ENCODE data around the gene MED22.
"Not testable (repeated sequence)": the region's sequence is repeated elsewhere in the genome, so short reads cannot be mapped to it uniquely, and the experiment has no call there.

Gene MED22

DNA sequence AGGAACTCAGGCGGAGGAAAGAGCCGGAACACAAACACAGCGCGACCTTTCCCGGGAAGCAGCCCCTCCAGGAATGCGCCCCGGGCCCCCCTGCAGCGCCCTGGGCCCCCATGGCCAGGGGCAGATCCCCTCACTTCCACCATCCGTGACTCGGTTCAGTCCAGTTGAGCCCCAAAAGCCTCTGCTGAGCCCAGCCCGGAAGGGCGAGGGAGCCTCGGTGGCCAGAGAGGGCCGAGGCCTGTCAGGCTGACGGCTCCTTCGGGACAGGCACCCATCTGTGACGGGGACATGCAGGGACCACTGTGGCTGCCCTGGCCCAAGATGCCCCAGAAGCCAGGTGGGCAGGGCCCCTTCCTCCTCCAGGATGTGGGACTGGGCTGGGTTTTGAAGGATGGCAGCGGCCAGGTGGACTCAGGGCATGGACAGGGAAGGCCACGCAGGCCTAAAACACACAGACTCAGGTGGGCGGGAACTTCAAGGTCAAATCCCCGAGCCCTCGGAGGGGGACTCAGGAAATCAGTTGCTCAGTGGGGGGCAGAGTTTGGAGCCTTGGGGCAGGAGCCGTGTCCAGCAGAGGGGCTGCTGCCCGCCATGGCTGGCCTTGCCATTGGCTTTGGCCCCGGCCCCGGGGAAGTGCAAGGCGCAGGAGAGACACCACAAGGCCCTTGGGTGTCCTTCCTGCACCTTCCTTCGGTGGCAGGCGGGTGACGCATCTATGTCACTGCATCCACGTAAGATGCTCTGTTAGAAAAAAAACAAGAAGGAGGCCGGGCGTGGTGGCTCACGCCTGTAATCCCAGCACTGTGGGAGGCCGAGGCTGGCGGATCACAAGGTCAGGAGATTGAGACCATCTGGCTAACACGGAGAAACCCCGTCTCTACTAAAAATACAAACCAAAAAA, 43.2 kb downstream of the MED22 start:
- no peak for DNase-seq (ENCODE audit: low read depth)

DNA sequence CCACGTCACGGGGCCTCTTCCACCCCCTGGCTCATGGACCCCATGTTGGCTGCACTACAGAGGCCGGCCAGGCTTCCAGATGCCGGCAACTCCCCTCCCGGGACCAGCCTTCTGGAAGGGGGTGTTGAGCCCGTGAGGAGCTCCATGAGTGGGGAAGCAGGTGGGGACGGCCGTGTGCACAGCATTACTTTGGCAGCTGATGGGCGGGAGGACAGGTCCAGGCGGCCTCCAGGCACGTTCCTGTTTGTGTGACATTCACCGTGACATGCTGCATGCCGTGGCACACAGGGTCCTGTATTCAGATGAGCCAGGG, 43.8 kb downstream of the MED22 start:
- no peak for DNase-seq (ENCODE audit: low read depth)

DNA sequence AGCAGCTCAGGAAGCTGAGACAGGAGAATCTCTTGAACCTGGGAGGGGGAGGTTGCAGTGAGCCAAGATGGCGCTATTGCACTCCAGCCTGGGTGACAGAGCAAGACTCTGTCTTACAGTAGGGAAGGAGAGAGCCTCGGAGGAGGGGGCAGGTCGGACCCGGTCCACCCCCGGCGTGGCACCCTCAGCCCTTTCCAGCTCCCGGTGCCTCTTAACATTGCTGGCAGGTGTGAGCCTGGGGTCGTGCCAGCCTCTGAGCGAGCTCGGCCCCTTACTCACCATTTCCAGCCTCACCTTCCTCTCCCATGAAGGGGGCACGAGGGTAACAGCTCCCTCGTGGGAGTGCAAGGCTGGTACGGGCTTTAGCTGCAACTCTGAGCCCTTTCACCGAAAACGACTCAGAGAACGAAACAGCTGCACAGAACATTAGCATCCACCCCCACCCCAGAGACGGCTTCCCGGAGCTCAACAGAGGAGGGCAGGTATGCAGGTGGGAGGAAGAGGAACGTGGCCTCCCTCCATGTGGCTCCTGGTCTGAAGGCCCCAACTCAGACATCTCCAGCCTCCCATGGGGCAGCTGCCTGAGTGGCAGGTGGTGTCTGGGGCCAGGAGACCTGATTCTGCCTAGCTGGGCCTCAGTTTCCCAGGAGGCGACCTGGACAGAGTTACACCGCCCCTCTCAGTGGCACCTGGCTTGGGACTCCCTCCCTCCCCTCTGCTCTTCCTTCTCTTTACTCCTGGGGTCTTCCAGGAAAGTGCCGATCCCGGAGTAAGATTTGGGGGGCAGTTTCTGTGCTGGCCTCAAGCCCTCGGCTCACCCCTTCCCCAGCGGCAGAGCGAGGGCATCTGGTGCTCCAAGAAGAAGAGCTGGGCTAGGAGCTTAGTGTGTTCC, 44.4 kb downstream of the MED22 start:
- no peak for DNase-seq (ENCODE audit: low read depth)

DNA sequence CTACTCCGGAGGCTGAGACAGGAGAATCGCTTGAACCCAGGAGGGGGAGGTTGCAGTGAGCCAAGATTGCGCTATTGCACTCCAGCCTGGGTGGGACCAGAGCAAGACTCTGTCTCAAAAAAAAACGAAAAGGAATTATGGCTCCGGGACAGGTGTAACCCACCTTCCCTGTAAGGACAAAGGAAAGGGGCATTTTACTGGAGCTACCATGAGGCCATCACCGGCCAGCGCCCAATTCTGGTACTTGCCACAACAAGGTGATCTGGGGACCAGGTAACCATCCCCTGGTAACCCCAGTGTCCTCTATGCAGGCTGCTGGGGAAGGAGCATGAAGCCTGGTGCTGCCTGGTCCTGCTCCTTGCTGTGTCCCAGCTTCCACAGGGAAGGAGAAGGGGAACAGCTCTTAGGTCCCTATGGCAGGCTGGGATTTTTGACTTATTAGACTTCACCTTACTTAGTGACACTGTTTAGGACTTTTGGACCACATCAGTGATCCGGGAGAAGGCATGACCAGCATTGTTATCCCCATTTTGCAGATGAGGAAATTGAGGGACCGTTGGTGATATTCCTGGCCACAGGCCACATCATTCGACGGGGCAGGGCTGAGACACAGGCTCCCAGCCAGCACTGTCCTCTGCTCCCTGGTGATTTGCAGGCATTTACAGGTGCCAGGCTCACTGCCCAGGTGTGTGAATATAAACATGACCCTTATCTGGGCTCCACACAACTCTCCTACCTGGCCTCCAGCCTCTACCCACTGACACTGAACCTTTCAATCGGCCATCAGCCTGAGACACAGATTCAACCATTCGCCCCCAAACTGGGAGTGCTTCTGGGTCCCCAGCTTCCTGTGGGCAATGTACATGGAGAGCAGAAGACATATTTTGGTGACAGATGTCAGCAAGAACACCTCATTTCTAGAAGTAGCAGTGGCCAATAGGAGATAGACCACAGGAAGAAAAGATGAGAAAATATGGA, 46.4 kb downstream of the MED22 start:
- DNase-seq (ENCODE audit: low read depth): no peak

DNA sequence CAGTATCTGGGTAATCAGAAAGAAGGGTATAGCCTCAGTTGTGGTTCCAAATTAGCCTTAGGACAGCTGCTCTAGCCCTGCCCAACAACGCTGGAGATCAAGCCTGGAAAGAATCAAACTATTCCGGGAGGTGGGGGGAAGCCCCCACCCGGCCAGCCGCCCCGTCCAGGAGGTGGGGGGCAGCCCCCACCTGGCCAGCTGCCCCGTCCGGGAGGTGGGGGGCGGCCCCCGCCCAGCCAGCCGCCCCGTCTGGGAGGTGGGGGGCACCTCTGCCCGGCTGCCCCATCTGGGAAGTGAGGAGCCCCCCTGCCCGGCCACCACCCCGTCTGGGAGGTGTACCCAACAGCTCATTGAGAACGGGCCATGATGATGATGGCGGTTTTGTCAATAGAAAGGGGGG, 47.9 kb downstream of the MED22 start:
- DNase-seq (ENCODE audit: low read depth): not testable (repeated sequence)

DNA sequence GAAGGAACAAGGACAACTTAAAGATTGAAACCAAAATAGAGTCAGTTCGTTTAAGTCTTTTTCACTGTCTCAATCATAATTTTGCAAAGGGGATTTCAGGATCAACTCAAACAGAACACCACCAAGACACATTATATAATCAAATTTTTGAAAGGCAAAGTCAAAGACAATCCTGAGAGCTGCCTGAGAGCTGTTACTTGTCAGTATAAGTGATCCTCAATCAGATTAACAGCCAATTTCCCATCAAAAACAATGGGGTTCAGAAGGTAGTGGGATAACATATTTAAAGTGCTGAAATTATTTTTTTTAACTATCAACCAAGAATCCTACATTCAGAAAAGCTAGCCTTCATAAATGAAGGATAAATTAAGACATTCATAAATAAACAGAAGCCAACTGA, 53.7 kb downstream of the MED22 start:
- no peak for DNase-seq (ENCODE audit: low read depth)

DNA sequence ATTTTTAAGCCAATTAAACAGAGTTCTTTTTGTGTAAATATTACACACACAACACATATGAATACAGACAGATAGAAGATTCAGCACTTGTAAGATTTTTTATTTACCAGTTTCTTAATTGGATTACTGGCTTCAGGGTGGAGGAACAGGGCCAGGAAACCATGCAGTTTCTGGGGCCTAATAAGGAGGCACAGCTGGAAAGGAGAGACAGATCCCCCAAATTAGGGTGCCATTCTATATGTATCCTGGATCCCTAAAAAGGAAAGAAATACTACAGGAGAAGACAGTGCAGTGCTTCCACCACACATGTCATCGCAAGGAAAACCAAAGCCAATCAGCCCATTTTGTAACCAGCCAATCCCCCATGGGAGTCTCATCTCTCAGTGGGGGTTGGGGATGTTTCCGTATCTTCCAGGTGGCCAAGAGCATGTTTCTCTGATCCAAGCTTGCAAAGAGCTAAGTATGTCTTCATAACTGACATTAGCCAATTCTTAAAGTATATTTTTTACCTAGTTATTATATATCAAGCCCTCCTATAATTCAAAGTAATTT, 57.1 kb downstream of the MED22 start:
- DNase-seq (ENCODE audit: low read depth): no peak

Data from EH (cell line).